Upper lobe of left lung (tissue), 6 donors: ENCODE measurements around the gene BOD1L2. TPM values are rescaled to one million over a fixed set of nuclear protein-coding genes. Genes with fewer than 3 reads are reported as not detected.

Source experiments
- ATAC-seq, 2 donors: fragments of 200-7000 bp; cut with Tn5 transposase; one replicate each; pipeline ENCODE4 v1.9.1; 2022; ENCODE audit warnings: mild to moderate bottlenecking in 2 of 2, moderate library complexity in 2 of 2; ENCODE audit not compliant: low FRiP score in 2 of 2
- DNase-seq, 2 donors: peaks; one replicate each; pipeline ENCODE4 v3.0.0-alpha.2; 2019 to 2020
- H3K27ac ChIP-seq, 4 donors: fragments of 200-600 bp; sonication (generic); one replicate each; pipeline ENCODE4 v1.5.1; 2016 to 2019
- H3K27me3 ChIP-seq, 4 donors: fragments of 200-600 bp; sonication (generic); one replicate each; pipeline ENCODE4 v1.5.1; 2017 to 2019
- H3K36me3 ChIP-seq, 4 donors: fragments of 200-600 bp; sonication (generic); one replicate each; pipeline ENCODE4 v1.5.1; 2016 to 2019
- H3K4me1 ChIP-seq, 4 donors: fragments of 200-600 bp; sonication (generic); one replicate each; pipeline ENCODE4 v1.5.1; 2018 to 2019
- H3K4me3 ChIP-seq, 4 donors: fragments of 200-600 bp; sonication (generic); one replicate each; pipeline ENCODE4 v1.5.1; 2017 to 2019; ENCODE audit warnings: mild to moderate bottlenecking in 2 of 4, moderate library complexity in 1 of 4
- H3K9me3 ChIP-seq, 4 donors: fragments of 200-600 bp; sonication (generic); one replicate each; pipeline ENCODE4 v1.5.1; 2018 to 2019
- EP300 ChIP-seq, 4 donors: sonication (generic); formaldehyde crosslinking; IDR thresholded peaks; one replicate each; pipeline ENCODE4 v1.5.1; 2017; ENCODE audit warnings: antibody characterized with exemption in 4 of 4, control low read depth in 2 of 4
- POLR2A ChIP-seq, 4 donors: fragments of 450-650 bp; IDR thresholded peaks; one replicate each; pipeline ENCODE4 v1.5.1; 2016 to 2017; ENCODE audit warnings: antibody characterized with exemption in 4 of 4, mild to moderate bottlenecking in 2 of 4
- POLR2AphosphoS5 ChIP-seq, 2 donors: sonication (generic); formaldehyde crosslinking; IDR thresholded peaks; one replicate each; pipeline ENCODE4 v1.5.1; 2017; ENCODE audit warnings: antibody characterized with exemption in 2 of 2
- WGBS, 2 donors: methylation state at CpG; one replicate each; pipeline ENCODE4 v1.1.5; 2017 to 2018; 5-methylcytosine and 5-hydroxymethylcytosine counted together
- total RNA-seq, 6 donors: library from RNA; depleted of rRNA in 4 of 6; stranded (reverse); fragments of >200 nt in 4 of 6; gene quantifications; one replicate each; pipeline versions ENCODE4 v1.1.0 to v1.2.1, GENCODE V29; 2016 to 2021
- TF ChIP-seq, protein P1 (sequence below), 6 experiments: fragments of 450-650 bp in 4 of 6; fragments of 200-600 bp in 2 of 6; sonication (generic) in 2 of 6; IDR thresholded peaks; one replicate each; pipeline ENCODE4 v1.5.1; 2016 to 2019; ENCODE audit warnings: antibody characterized with exemption in 6 of 6
- donor health status: DM: no; HTN: no; CAD: no; lungs with moderate emphysema.
- donor health status: DM: no; HTN: yes; CAD: no; lungs with severe emphysema.

The BOD1L2 gene
- total RNA-seq, 6 donors from 2014 or later: not detected

DNA sequence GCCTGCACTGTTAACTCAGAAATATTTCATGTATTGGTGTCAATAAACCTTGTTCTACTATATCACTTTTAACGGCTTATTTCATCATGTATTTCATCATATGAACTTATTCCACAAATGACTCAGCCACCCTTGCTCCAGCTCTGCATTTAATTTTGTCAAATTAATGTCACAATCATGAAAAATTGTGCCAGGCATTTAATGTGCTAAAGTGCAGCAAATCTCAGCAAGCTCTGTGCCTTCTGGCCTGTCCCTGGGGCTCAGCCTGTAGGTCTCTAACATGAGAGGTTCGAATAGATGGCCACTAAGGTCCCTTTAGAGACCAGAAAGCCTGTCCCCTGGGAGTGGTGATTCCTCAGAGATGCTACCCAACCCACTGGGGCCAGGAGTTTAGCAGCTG is 28.6 kb downstream of the BOD1L2 start:
- no peaks in the 10 kb centered on the region for H3K4me1 ChIP-seq
- ATAC-seq (no peak), DNase-seq (no peak)
- H3K4me3 ChIP-seq: no peak overlapping the region
- H3K27me3 ChIP-seq: no peaks in the 10 kb centered on the region
- H3K27ac ChIP-seq: no peak overlapping the region
- 70 to 80% methylated on average over 2 of the region's 2 CpGs for WGBS, 2 donors
- TF ChIP-seq EP300 (IDR thresholded peaks at IDR 0.05) (no peak), POLR2AphosphoS5 (IDR thresholded peaks at IDR 0.05) (no peak), POLR2A (IDR thresholded peaks at IDR 0.05) (no peak)
- TF ChIP-seq, protein P1, sequence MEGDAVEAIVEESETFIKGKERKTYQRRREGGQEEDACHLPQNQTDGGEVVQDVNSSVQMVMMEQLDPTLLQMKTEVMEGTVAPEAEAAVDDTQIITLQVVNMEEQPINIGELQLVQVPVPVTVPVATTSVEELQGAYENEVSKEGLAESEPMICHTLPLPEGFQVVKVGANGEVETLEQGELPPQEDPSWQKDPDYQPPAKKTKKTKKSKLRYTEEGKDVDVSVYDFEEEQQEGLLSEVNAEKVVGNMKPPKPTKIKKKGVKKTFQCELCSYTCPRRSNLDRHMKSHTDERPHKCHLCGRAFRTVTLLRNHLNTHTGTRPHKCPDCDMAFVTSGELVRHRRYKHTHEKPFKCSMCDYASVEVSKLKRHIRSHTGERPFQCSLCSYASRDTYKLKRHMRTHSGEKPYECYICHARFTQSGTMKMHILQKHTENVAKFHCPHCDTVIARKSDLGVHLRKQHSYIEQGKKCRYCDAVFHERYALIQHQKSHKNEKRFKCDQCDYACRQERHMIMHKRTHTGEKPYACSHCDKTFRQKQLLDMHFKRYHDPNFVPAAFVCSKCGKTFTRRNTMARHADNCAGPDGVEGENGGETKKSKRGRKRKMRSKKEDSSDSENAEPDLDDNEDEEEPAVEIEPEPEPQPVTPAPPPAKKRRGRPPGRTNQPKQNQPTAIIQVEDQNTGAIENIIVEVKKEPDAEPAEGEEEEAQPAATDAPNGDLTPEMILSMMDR (IDR thresholded peaks at IDR 0.05): no peak
- H3K36me3 ChIP-seq: no peaks in the 10 kb centered on the region
- peaks cover 0 to 7% (median 0%) of the 10 kb centered on the region in 4 donors for H3K9me3 ChIP-seq

- Histone ChIP-seq H3K27me3 (no peaks in the 10 kb centered on the region), H3K9me3 (peaks cover 12 to 28% (median 17%) of the 10 kb centered on the region in 4 donors), H3K4me1 (no peaks in the 10 kb centered on the region), H3K27ac (no peak overlapping the region), H3K36me3 (no peaks in the 10 kb centered on the region), H3K4me3 (no peak overlapping the region)
- DNase-seq (no peak), ATAC-seq (no peak)
- 65 to 77% methylated on average over 1 of the region's 1 CpG for WGBS, 2 donors
- TF ChIP-seq, protein P1 (IDR thresholded peaks at IDR 0.05): no peak
- TF ChIP-seq POLR2AphosphoS5 (IDR thresholded peaks at IDR 0.05): no peak
- TF ChIP-seq EP300 (IDR thresholded peaks at IDR 0.05): no peak
- TF ChIP-seq POLR2A (IDR thresholded peaks at IDR 0.05): no peak
Measured at GRCh38 chr18:57185434-57185833, 38.5 kb downstream of the BOD1L2 start.

GRCh38 chr18:57188851-57189557 is 42.1 kb downstream of the BOD1L2 start:
- Histone ChIP-seq H3K27ac (no peak overlapping the region), H3K27me3 (no peaks in the 10 kb centered on the region), H3K4me3 (no peak overlapping the region), H3K9me3 (peaks cover 12 to 25% (median 15%) of the 10 kb centered on the region in 4 donors), H3K36me3 (no peaks in the 10 kb centered on the region), H3K4me1 (no peaks in the 10 kb centered on the region)
- ATAC-seq: no peak
- TF ChIP-seq EP300 (IDR thresholded peaks at IDR 0.05) (no peak), POLR2AphosphoS5 (IDR thresholded peaks at IDR 0.05) (no peak), POLR2A (IDR thresholded peaks at IDR 0.05) (no peak)
- TF ChIP-seq, protein P1 (IDR thresholded peaks at IDR 0.05): no peak
- WGBS, 2 donors: 56 to 64% methylated on average over 6 of the region's 6 CpGs
- DNase-seq: no peak

- no peak overlapping the region for H3K27ac ChIP-seq
- ATAC-seq: no peak
- TF ChIP-seq, protein P1 (IDR thresholded peaks at IDR 0.05): no peak
- TF ChIP-seq POLR2AphosphoS5 (IDR thresholded peaks at IDR 0.05): no peak
- TF ChIP-seq POLR2A (IDR thresholded peaks at IDR 0.05): no peak
- TF ChIP-seq EP300 (IDR thresholded peaks at IDR 0.05): no peak
- no peak for DNase-seq
- H3K4me1 ChIP-seq: no peaks in the 10 kb centered on the region
- peaks cover 9 to 19% (median 12%) of the 10 kb centered on the region in 4 donors for H3K9me3 ChIP-seq
- WGBS, 2 donors: 72 to 78% methylated on average over 1 of the region's 1 CpG
- H3K36me3 ChIP-seq: no peaks in the 10 kb centered on the region
- H3K4me3 ChIP-seq: no peak overlapping the region
- no peaks in the 10 kb centered on the region for H3K27me3 ChIP-seq
Measured at GRCh38 chr18:57190026-57190425, 43.1 kb downstream of the BOD1L2 start.

DNA sequence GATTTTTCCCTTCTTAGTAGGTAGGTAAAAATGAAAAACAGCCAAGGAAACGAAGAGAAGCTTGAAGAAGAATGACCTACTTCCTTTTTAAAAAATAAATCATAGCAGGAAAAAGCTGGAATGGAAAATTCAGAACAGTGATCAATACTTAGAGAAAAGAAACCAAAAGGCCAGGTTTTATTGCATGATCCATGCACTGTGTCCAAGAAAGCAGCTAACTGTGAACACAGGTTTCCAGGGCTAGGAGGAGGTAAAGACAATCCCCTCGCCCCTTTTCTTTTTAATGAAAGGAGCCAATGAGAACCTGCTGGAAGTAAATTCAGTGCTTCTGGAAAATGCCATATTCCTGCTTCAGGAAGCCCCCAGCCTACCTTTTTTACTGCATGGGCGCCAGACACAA is 47.2 kb downstream of the BOD1L2 start:
- H3K4me3 ChIP-seq: no peak overlapping the region
- H3K27me3 ChIP-seq: no peaks in the 10 kb centered on the region
- DNase-seq: no peak
- TF ChIP-seq, protein P1 (IDR thresholded peaks at IDR 0.05): no peak
- no peak for TF ChIP-seq EP300 (IDR thresholded peaks at IDR 0.05)
- no peak for TF ChIP-seq POLR2A (IDR thresholded peaks at IDR 0.05)
- TF ChIP-seq POLR2AphosphoS5 (IDR thresholded peaks at IDR 0.05): no peak
- no peak overlapping the region for H3K27ac ChIP-seq
- no peaks in the 10 kb centered on the region for H3K9me3 ChIP-seq
- ATAC-seq: no peak
- no peaks in the 10 kb centered on the region for H3K36me3 ChIP-seq
- 42 to 49% methylated on average over 3 of the region's 3 CpGs for WGBS, 2 donors
- no peaks in the 10 kb centered on the region for H3K4me1 ChIP-seq
